RWPE2 (cell line): ENCODE results near the gene ITM2C.

ENCODE experiments used
- ATAC-seq: fragments of 200-7000 bp; cut with Tn5 transposase; 3 replicates; pipeline ENCODE4 v1.9.1; 2021; ENCODE audit warnings: low read depth
- DNase-seq: peaks from one replicate; pipeline ENCODE4 v3.0.0-alpha.2; 2020; ENCODE audit warnings: low spot score
- H3K27ac ChIP-seq: fragments of 450-650 bp; 2 replicates; pipeline ENCODE4 v1.5.1; 2017; ENCODE audit warnings: mild to moderate bottlenecking; ENCODE audit not compliant: poor library complexity, severe bottlenecking
- H3K27me3 ChIP-seq: fragments of 250-450 bp; sonication (Bioruptor Pico); 2 replicates; pipeline ENCODE4 v1.5.1; 2021; ENCODE audit warnings: mild to moderate bottlenecking, moderate library complexity; ENCODE audit not compliant: insufficient read depth, poor library complexity, severe bottlenecking
- H3K36me3 ChIP-seq: fragments of 250-450 bp; sonication (Bioruptor Pico); 2 replicates; pipeline ENCODE4 v1.5.1; 2020; ENCODE audit warnings: low read depth, mild to moderate bottlenecking, moderate library complexity
- H3K4me1 ChIP-seq: fragments of 250-450 bp; sonication (Bioruptor Pico); 2 replicates; pipeline ENCODE4 v1.5.1; 2021; ENCODE audit warnings: mild to moderate bottlenecking, moderate library complexity; ENCODE audit not compliant: insufficient read depth, poor library complexity, severe bottlenecking
- H3K4me3 ChIP-seq: fragments of 250-450 bp; sonication (Bioruptor Pico); 2 replicates; pipeline ENCODE4 v1.5.1; 2021; ENCODE audit warnings: mild to moderate bottlenecking, moderate library complexity; ENCODE audit not compliant: severe bottlenecking
- H3K9me3 ChIP-seq: fragments of 250-450 bp; sonication (Bioruptor Pico); 2 replicates; pipeline ENCODE4 v1.5.1; 2021; ENCODE audit warnings: mild to moderate bottlenecking, moderate library complexity; ENCODE audit not compliant: severe bottlenecking
- CTCF ChIP-seq: fragments of 450-650 bp; IDR thresholded peaks from one replicate; pipeline ENCODE4 v1.5.1; 2017; ENCODE audit warnings: mild to moderate bottlenecking, moderate library complexity; ENCODE audit not compliant: poor library complexity, severe bottlenecking

ITM2C gene

DNA sequence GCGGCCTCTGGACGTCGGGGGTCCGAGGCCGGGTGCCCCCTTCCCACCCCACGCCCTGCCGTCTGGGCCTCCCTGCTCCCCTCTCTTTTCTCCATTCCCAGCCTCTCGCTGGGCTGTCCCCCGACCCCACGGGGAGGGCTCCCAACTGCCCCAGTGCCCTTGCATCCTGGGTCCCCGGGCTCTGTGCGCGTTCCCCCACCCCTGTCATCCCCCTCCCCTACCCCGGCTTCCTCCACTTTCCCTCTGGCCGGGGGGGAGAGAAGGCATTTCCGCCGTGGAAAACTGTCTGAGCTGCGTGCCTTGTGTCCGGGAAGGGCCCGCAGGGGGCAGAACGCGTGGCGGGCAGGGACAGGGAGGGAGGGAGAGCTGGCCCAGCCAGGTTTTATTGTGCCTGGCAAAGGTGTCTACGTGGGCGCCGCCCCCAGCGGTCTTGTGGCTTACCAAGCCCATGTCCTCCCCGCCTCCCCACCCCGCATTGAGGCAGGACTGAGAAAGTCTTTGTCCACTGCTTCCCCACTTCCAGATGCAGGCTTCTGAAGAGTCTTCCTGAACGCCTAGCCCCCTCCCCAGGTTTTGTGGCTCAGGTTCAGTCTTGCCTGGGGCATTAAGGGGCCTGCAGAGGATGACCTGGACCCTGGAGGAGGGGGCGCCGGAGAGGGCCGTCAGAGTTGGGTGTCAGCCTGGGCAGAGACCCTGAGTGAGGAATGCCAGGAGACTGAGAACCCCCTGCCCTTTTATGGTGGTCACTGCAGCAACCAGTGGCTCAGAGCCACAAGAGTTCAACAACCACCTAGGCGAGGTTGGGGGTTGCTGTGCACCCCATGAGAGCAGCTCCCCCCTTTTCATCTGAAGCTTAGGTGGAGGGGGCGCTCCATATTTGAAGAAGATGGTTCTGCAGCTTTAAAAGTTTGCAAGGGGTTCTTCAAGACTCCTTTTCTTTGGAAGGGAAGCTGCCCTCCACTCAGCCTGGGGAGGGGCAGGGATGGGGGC lies 1.3 kb downstream of the ITM2C start:
- DNase-seq = no peak
- TF ChIP-seq CTCF = no peak
- no peaks in the 10 kb centered on the region for H3K27me3 ChIP-seq
- no peaks in the 10 kb centered on the region for H3K9me3 ChIP-seq
- no peak for ATAC-seq
- H3K27ac ChIP-seq = no peak overlapping the region
- no peaks in the 10 kb centered on the region for H3K4me1 ChIP-seq
- H3K4me3 ChIP-seq = peak overlapping the region; percentile 81
- no peaks in the 10 kb centered on the region for H3K36me3 ChIP-seq

GRCh38 chr2:230866756-230867523 lies 2.2 kb downstream of the ITM2C start:
- Histone ChIP-seq H3K27ac (no peak overlapping the region), H3K4me3 (no peak overlapping the region), H3K36me3 (no peaks in the 10 kb centered on the region), H3K27me3 (no peaks in the 10 kb centered on the region), H3K4me1 (no peaks in the 10 kb centered on the region), H3K9me3 (no peaks in the 10 kb centered on the region)
- DNase-seq (no peak), ATAC-seq (no peak)
- no peak for TF ChIP-seq CTCF

- Histone ChIP-seq H3K4me1 (no peaks in the 10 kb centered on the region), H3K36me3 (no peaks in the 10 kb centered on the region), H3K27ac (no peak overlapping the region), H3K4me3 (no peak overlapping the region), H3K9me3 (no peaks in the 10 kb centered on the region), H3K27me3 (no peaks in the 10 kb centered on the region)
- no peak for ATAC-seq
- DNase-seq = no peak
- no peak for TF ChIP-seq CTCF
These were observed 3.6 kb downstream of the ITM2C start for GRCh38 chr2:230868161-230868946.

DNA sequence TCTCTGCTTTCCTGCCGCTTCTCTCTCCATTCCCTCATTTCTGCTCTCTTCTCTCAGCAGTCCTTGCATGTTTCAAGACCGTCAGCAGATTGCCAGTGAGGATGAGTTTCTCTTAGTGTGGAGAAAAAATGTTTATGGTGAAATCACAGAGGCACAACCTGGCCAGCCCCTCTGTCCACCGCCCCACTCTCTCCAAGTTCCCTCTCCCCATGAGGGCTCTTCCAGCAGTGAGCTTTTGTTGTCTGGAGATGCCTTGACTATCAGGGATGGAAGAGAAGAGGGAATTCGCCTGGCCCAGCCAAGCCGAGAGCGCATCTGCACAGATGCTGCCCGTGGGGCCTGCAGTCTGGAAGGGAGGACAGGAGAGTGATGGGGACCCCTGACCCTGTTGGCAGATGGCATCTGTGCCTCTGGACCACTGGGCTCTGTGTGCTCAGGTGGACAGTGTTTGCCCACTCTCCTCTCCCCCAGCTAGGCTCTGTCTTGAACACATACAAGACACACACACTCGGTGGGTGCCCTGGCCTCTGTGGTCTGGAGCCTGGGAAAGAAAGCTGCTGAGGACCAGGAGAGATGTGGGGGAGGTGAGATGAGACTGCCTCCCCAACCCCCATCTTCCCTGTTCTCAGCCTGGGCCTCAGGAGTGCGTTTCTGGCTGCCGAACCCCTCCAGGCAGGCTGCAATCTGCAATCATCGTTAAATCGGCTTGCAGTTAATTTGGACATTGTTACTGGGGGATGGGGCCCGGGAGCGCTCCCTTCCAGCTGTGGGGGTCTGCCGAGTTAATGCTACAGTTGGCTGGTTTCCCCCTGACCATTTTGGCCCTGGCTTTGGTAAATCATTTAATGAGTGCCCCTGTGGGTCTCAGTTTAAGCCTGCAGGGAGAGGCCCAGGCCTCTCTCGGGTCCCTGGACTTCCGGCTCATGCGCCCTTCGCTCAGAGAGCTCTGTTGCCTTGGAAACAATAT lies 4.5 kb downstream of the ITM2C start:
- no peaks in the 10 kb centered on the region for H3K9me3 ChIP-seq
- no peak for DNase-seq
- TF ChIP-seq CTCF = no peak
- H3K4me3 ChIP-seq = no peak overlapping the region
- no peaks in the 10 kb centered on the region for H3K4me1 ChIP-seq
- no peaks in the 10 kb centered on the region for H3K36me3 ChIP-seq
- no peak for ATAC-seq
- no peaks in the 10 kb centered on the region for H3K27me3 ChIP-seq
- H3K27ac ChIP-seq = no peak overlapping the region
